ENCODE measurements around the gene FAM221A.
"Not testable (repeated sequence)": the region's sequence is repeated elsewhere in the genome, so short reads cannot be mapped to it uniquely, and the experiment has no call there.

FAM221A gene

DNA sequence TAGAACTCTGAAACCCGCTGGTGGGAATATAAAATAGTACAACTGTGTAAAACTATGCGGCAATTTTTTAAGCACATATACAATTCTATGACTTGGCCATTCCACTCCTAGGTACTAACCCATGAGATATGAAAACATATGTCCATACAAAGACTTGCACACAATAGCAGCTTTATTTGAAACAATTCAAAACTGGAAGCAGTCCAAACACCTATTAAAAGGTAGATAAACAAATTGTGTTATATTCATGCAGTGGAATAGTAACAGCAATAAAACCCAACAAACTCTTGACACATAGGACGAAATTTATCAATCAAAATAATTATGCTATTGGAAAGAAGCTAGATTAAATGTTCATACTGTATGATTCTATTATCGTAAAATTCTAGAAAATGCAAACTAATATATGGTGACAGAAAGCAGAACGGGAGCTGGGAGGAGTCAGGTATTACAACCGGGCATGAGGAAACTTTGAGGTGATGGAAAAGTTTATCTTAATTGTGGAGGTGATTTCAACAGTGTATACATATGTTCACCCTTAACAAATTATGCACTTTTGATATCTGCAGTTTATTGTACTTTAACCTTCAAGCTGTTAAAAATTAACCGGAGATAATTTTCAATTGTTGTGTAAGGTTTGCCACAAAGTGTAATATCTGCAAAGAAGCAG is 29.2 kb downstream of the FAM221A start:
- no peak for DNase-seq (ENCODE audit: low spot score)

DNA sequence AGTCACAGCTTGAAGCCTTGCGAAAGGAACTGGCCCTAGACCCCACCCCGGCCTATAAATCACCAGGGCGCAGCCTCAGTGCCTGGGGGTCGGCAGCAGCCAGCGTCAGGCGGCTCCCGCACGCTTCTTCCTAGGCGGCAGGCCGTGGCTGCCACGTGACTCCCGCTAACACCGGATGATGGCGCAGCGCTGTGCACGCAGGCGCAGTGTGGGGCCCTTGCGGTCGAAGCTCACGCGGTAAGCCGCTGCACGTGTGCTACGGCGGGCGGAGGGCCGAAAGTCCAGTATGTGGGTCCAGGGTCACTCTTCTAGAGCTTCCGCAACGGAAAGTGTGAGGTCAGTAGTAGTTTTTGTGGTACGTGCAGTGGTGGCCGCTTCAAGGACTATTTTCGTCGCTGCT is 30.0 kb downstream of the FAM221A start, which contains the start of gene STK31:
Gene STK31 (plus strand): TSS at position 220 of the 400 bp plus-strand sequence. CDS start 67 bp downstream, at position 287.
- no peak for DNase-seq (ENCODE audit: low spot score)

DNA sequence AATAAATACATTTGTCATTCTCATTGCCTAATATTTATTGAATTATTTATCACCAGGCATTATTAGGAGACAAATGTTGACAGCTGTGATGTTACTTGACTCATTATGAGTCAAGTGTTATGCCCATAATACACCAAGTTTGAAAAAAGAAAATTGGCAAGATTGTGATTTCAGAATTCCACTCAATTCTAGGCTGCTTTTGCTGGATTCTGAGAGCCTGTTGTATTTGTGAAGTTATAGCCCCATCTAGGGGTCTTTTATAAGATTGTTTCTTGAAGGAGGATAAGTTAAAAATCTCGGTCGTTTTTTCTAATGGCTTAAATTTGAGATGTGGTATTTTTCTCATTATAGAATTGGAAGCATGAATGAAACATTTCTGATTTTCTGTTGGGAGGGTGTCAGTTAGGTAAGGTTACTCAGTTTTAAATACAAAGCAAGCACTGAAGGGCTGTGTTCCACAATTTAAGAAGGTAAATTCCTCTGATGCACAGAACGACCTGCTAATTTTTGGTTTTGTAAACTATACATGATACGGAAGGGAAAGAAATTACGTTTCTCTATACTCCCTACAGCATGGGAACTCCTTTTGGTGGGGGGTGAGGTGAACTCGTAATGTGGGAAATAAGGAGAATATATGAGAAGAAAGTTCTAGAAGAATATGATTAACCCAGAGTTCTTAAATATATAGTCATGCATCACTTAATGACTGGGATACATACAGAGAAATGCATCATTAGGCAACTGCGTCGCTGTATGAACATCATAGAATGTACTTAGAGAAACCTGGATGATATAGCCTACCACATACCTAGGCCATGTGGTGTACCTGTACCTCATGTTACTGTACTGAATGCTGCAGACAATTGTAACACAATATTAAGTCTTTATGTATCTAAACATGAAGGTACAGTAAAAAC is 32.6 kb downstream of the FAM221A start:
- peak; percentile 39 for DNase-seq (ENCODE audit: low spot score)

DNA sequence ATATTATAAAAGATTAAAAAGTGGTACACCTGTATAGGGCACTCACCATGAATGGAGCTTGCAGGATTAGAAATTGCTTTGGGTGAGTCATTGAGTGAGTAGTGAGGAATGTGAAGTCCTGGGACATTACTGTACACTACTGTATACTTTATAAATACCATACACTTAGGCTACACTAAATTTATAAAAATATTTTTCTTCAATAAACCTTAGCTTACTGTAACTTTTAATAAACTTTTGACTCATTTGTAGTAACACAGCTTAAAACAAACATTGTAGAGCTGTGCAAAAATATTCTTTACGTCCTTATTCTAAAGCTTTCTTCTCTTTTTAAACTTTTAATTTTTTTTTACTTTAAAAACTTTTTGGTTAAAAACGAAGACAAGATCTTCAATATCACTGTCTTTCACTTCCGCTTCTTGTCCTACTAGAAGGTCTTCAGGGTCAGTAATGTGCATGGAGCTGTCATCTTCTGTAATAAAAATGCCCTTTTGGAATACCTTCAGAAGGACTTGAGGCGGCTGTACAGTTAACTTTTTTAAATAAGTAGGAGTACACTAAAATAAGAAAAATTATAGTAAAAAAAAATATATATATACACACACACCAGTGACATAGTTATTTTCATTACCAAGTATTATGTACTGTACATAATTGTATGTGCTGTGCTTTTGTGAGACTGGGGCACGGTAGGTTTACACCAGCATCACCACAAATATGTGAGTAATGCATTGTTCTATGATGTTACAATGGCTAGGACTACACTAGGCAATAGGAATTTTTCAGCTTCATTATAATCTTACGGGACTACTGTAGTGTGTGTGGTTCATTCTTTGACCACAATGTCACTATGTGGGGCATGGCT is 33.5 kb downstream of the FAM221A start:
- DNase-seq (ENCODE audit: low spot score): no peak

DNA sequence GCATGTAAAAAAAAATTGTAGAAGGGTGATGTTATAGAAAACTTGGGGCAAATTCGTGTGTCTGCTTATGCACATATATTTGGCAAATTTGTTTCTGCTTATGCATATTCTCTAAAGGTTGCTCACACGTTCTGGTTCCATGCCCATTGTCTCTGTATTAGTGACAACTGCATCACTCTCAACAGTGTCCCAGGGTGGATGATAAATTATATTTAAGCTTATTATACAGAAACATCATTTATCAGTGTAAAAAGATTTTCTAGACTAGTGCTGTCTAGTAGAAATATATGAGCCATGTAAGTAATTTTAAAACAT is 34.1 kb downstream of the FAM221A start:
- DNase-seq (ENCODE audit: low spot score): no peak

DNA sequence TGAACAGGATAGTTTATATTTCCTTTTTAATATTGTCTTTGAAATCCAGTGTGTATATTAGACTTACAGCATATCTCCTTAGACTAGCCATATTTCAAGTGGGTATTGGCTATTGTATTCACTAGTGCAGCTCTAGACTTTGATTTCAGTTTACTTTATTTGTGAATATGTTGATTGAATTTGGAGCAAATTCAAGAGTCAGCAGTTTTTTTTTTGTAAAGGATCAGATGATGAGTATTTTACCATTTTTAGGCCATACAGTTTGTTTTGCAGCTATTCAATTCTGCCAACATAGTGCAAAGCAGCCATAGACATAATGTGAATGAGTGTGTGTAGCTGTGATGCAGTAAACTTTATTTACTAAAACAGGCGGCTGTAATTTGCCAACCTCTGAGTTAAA is 34.6 kb downstream of the FAM221A start:
- no peak for DNase-seq (ENCODE audit: low spot score)

DNA sequence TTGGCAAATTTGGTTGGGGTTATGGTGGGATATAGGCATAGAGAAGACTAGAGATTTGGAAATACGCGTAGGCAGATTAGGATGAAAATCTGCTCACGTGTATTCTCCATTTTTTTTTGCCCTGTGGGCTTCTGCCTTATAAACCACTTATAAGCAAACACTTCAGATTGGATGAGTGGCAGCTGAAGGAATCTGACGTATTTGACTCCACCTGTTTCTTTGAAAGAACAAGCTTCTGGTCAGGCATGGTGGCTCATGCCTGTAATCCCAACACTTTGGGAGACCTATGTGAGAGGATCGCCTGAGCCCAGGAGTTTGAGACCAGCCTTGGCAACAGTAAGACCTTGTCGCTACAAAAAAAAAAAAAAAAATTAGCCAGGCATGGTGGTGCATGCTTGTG is 35.1 kb downstream of the FAM221A start:
- DNase-seq (ENCODE audit: low spot score): no peak

DNA sequence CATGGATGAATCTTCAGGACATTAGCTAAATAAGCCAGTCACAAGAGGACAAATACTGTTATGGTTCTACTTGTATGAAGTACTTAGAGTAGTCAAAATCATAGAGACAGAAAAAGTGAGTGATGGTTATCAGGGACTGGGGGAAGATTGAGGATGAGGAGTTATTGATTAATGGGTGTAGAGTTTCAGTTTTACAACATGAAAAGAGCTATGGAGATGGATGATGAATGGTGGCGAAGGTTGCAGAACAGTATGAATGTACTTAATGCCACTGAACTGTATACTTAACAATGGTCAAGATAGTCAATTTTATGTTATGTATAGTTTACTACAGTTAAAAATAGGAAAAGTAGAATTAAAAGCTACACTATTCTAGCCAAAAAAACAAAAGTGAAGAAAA is 37.8 kb downstream of the FAM221A start:
- DNase-seq (ENCODE audit: low spot score): no peak

DNA sequence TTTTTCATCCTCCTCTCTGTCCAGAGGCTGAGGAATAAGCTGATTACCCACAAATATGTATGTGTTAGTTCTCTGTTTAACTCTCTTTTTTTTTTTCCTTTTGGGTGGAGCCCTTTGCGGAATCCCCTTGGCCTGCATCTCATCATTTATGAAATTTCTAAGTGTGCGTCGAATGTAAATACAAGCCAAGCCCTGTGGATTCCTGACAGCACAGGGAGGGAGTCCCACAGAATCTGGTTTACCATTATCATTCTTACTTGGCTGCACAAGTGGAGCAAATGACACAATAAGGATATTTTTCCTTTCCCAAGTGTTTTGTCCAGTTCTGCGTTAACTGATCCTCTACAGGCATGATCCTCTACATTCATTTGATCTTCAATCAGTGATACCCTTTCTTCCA is 41.5 kb downstream of the FAM221A start:
- DNase-seq (ENCODE audit: low spot score): no peak

DNA sequence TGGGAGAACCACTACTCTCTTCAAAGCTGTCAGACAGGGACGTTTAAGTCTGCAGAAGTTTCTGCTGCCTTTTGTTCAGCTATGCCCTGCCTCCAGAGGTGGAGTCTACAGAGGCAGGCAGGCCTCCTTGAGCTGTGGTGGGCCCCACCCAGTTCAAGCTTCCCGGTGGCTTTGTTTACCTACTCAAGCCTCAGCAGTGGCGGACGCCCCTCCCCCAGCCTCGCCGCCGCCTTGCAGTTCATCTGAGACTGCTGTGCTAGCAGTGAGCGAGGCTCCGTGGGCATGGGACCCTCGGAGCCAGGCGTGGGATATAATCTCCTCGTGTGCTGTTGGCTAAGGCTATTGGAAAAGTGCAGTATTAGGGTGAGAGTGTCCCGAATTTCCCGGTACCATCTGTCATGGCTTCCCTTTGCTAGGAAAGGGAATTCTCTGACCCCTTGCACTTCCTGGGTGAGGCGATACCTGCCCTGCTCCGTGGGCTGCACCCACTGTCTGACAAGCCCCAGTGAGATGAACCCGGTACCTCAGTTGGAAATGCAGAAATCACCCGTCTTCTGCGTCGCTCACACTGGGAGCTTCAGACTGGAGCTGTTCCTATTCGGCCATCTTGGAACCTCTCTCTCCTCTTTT is 42.7 kb downstream of the FAM221A start:
- DNase-seq (ENCODE audit: low spot score): not testable (repeated sequence)

DNA sequence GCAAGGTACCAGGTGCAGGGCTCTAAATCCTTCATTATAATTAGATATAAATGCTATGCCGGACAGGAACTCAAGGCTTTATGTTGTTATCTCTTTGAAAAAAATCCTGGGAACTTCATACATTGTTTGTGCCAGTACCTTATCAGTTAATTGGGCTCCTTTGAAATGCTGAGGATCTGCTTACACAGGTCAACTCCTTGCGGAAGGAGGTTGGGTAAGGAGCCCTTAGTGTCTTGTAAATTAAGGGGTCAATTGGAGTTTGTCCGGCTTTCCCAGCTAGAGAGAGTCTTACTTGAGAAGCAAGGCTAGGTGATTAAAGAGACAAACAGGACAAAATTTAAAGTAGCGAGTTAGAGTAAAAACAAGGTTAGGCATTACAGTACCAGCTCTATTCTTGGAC is 44.1 kb downstream of the FAM221A start:
- DNase-seq (ENCODE audit: low spot score): not testable (repeated sequence)

DNA sequence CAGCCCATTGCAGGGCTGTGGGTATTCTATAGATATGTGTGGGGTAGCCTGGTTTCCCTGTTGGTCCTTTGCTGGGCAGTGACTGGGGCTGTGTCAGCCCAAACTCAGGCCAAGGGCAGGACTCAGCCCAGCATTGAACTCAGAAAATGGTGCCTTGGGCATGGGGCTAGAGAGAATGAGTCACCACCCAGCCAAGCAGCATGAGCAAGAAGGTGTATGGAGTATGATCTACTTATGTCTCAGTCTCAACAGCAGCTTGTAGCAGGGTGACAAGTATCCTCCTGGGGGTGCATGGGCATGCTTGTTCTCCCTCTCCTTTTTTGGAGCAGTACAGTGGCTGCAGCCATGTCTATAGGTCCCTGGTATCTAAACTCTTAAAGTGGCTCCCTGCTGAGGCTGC is 62.1 kb downstream of the FAM221A start:
- no peak for DNase-seq (ENCODE audit: low spot score)

DNA sequence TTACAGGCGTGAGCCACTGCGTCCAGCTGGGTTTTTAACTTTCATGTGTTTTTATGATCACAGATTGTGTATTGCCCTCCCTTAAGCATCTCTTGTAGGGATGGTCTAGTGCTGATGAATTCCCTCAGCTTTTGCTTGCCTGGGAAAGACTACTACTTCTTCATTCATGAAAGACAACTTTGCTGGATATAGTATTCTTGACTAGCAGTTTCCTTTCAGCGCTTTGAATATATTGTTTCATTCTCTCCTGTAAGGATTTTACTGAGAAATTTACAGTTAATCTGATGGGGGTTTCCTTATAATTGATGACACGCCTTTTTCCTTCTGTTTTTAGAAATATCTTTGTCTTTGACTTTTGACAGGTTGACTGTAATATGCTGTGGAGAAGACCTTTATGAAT is 63.2 kb downstream of the FAM221A start:
- DNase-seq (ENCODE audit: low spot score): no peak

DNA sequence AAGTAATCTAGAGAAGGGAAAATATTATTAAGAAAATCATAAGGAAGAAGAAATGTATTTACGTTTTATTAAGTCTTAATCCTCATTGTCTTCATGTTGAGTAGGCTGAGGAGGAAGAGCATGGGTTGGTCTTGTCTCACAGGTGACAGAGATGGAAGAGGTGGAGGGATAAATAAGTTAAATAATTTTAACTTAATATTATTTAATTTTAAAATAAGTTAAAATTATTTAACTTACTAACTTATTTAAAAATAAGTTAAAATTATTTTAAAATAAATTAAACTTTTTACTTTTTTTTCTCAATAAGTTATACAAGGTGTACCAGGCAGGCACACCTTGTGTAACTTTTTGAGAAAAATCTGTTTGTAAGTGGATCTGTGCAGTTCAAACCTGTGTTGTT is 66.6 kb downstream of the FAM221A start:
- DNase-seq (ENCODE audit: low spot score): no peak

DNA sequence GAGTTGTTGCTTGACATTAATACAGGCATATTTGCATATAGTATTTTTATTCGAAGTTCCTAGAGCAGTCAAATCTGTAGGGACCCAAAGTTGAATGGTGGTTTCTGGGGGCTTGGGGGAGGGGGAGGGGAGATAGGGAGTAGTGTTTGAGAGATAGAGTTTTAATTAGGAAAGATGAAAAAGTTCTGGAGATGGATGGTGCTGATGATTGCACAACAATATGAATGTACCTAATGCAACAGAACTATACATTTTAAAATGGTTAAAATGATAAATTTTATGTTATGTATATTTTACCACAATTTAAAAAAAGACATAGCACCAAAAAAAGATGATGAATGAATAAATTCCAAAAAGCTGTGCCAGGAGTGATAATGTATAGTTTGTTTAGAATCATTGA is 71.9 kb downstream of the FAM221A start:
- no peak for DNase-seq (ENCODE audit: low spot score)
